Common myeloid progenitor, CD34-positive (primary cell): ENCODE data around the gene KDM5A.
A peak's percentile ranks its signal among the peaks of the same experiment; 100 is the strongest.
"Not testable (repeated sequence)": the region's sequence is repeated elsewhere in the genome, so short reads cannot be mapped to it uniquely, and the experiment has no call there.

Experiments used
- CTCF ChIA-PET: fragments of 350-600 bp; sonication (Branson Sonifier 250); formaldehyde crosslinking; loops from one replicate; lab custom pipeline; 2021; ENCODE audit warnings: antibody characterized with exemption; lab: Charles Lee
- POLR2A ChIA-PET: fragments of 350-600 bp; sonication (Branson Sonifier 250); formaldehyde crosslinking; loops from one replicate; lab custom pipeline; 2021; ENCODE audit warnings: antibody characterized with exemption; lab: Charles Lee
- DNase-seq, 3 donors: peaks; one replicate each; pipeline versions ENCODE4 v3.0.0 to v3.0.0-alpha.2; 2013
- H3K27ac ChIP-seq, 2 experiments: 1 replicate in 1 of 2; 2 replicates in 1 of 2; pipeline ENCODE4 v1.7.0; 2013; ENCODE audit warnings: inconsistent platforms in 2 of 2, low read length in 2 of 2, mild to moderate bottlenecking in 2 of 2, low read depth in 1 of 2, moderate library complexity in 1 of 2; ENCODE audit not compliant: severe bottlenecking in 2 of 2, insufficient read depth in 1 of 2, poor library complexity in 1 of 2
- H3K27me3 ChIP-seq, 5 experiments: replicated peaks in 2 of 5; 1 replicate in 3 of 5; 2 replicates in 2 of 5; pipeline versions ENCODE4 v1.6.1 to v1.7.0; 2013; ENCODE audit warnings: low read length in 4 of 5, mild to moderate bottlenecking in 2 of 5, moderate library complexity in 2 of 5, inconsistent platforms in 1 of 5; ENCODE audit not compliant: insufficient read depth in 5 of 5, control insufficient read depth in 4 of 5
- H3K36me3 ChIP-seq, 4 experiments: 1 replicate in 2 of 4; 2 replicates in 2 of 4; pipeline versions ENCODE4 v1.6.1 to v1.7.0; 2013; ENCODE audit warnings: low read length in 3 of 4, control low read depth in 1 of 4, mild to moderate bottlenecking in 1 of 4; ENCODE audit not compliant: control insufficient read depth in 4 of 4, insufficient read depth in 4 of 4
- H3K4me1 ChIP-seq, 4 experiments: 1 replicate in 3 of 4; 2 replicates in 1 of 4; pipeline versions ENCODE4 v1.6.1 to v1.7.1; 2013; ENCODE audit warnings: low read length in 3 of 4, mild to moderate bottlenecking in 3 of 4, control low read depth in 1 of 4, inconsistent platforms in 1 of 4, moderate library complexity in 1 of 4; ENCODE audit not compliant: control insufficient read depth in 4 of 4, insufficient read depth in 4 of 4; ENCODE audit errors: control extremely low read depth in 1 of 4
- H3K4me3 ChIP-seq, 7 experiments: 1 replicate in 4 of 7; 2 replicates in 3 of 7; pipeline versions ENCODE4 v1.5.1 to v1.7.0; 2013; ENCODE audit warnings: mild to moderate bottlenecking in 7 of 7, low read length in 6 of 7, moderate library complexity in 6 of 7, inconsistent platforms in 2 of 7, low read depth in 2 of 7, control low read depth in 1 of 7; ENCODE audit not compliant: insufficient read depth in 4 of 7, control insufficient read depth in 1 of 7; ENCODE audit errors: extremely low read depth in 1 of 7
- H3K9me3 ChIP-seq, 5 experiments: 1 replicate in 4 of 5; 2 replicates in 1 of 5; pipeline versions ENCODE4 v1.6.1 to v1.7.1; 2013; ENCODE audit warnings: low read length in 4 of 5, mild to moderate bottlenecking in 2 of 5, inconsistent platforms in 1 of 5, low read depth in 1 of 5, moderate library complexity in 1 of 5; ENCODE audit not compliant: control insufficient read depth in 4 of 5, insufficient read depth in 2 of 5; ENCODE audit errors: control extremely low read depth in 1 of 5
- WGBS: methylation state at CpG from one replicate; pipeline ENCODE4 v1.1.5; 2013; ENCODE audit not compliant: insufficient coverage; 5-methylcytosine and 5-hydroxymethylcytosine counted together

The KDM5A gene

DNA sequence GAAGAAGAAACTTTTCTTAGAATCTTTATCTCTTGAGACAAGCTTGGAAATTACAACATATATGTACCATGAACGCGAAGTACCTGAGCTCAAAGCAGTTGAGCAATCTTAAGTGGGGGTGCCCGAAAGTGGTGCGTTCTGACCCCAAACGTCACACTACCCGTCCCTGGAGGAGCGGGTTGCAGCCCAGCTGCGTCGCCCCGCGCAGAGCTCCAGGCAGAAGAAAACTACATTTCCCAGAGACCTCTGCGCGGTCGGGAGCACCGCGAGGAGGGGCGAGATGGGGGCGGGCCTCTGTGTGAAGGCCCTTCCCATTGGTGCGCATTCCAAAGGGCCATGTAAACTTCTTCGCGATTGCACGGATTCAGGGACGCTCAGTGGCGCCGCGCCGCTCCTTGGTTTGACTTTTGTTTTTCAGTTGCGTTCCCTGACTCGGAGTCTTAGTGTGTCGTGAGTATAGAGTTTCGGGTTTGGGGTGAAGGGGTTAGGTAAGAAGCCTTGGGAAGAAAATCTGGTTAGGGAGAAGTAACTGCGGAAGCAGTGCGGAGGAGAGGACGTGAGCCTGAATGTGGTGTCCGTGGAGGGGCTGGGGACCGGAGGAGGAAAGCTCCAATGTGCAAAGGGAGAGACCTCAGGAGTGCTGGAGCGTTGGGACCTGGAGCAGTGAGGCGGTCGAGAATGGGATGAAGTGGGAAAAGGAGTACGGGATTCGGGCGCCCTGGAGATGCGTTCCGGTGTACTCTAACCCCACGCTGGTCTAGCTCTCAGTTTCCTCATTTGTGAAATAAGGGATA, 12.3 kb upstream of the KDM5A start, which contains the start of gene CCDC77:
Gene CCDC77, plus strand, starts transcription at position 410 of the 794 bp plus-strand sequence. CDS start 7,740 bp downstream, outside the sequence.
- H3K4me3 ChIP-seq = peak within 1 kb of the TSS; percentile 81 to 100 (median 94)
- POLR2A ChIA-PET = interaction anchor here (0.7 to 2.1 kb wide), 5 partner anchors 9 to 12 kb away, joined by 3 to 9 read pairs (median 4); partner anchors contain the start of gene KDM5A
- peak; percentile 92 to 96 (median 96) for DNase-seq

DNA sequence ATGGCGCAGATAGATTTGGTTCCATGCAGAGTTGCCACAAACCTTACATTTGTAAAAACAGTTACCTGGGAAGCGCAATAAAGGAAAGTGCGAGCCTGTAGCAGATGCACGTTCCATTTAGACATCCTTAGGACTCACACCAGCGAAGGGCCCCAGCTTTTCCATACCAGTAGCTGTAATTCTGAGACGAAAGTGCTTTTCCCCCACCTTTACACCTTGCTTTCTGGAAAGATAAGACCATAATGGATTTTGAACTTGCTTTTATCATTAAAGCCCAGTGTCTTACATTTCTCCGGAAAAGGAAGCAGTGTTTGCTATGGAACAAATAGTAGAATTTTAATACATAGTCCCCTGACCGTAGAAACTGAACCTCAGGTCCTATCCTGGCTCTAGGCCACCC, 11.7 kb upstream of the KDM5A start:
- Histone ChIP-seq H3K4me3 (peak overlapping the region; percentile 81 to 100 (median 94)), H3K27ac (peak overlapping the region in 1 of 2 experiments; percentile 64), H3K9me3 (no peaks in the 10 kb centered on the region), H3K36me3 (peaks cover 0 to 2% (median 0%) of the 10 kb centered on the region in 4 experiments), H3K4me1 (peaks cover 4 to 14% (median 10%) of the 10 kb centered on the region in 4 experiments), H3K27me3 (no peaks in the 10 kb centered on the region)
- ChIA-PET CTCF (interaction anchor here (0.7 to 3.0 kb wide), 7 partner anchors 8 to 147 kb away, joined by 3 to 12 read pairs (median 4); partner anchors contain the start of gene KDM5A), POLR2A (interaction anchor here (1.0 to 2.1 kb wide), 4 partner anchors 9 to 12 kb away, joined by 4 to 9 read pairs (median 4); partner anchors contain the start of gene KDM5A)
- no peak for DNase-seq
- WGBS = 77% methylated on average over 8 of the region's 8 CpGs

More for the DNA sequence above, 12.3 kb upstream of the KDM5A start, which contains the start of gene CCDC77:
- no peaks in the 10 kb centered on the region for H3K27me3 ChIP-seq
- peaks cover 0 to 7% (median 0%) of the 10 kb centered on the region in 4 experiments for H3K36me3 ChIP-seq
- no peaks in the 10 kb centered on the region for H3K9me3 ChIP-seq
- CTCF ChIA-PET = interaction anchor here (0.7 to 3.0 kb wide), 7 partner anchors 8 to 146 kb away, joined by 3 to 12 read pairs (median 4); partner anchors contain the start of gene KDM5A
- peak within 1 kb of the TSS; percentile 55 to 76 for H3K27ac ChIP-seq
- H3K4me1 ChIP-seq = peaks cover 4 to 14% (median 10%) of the 10 kb centered on the region in 4 experiments
- 0% methylated on average over 39 of the region's 45 CpGs for WGBS

DNA sequence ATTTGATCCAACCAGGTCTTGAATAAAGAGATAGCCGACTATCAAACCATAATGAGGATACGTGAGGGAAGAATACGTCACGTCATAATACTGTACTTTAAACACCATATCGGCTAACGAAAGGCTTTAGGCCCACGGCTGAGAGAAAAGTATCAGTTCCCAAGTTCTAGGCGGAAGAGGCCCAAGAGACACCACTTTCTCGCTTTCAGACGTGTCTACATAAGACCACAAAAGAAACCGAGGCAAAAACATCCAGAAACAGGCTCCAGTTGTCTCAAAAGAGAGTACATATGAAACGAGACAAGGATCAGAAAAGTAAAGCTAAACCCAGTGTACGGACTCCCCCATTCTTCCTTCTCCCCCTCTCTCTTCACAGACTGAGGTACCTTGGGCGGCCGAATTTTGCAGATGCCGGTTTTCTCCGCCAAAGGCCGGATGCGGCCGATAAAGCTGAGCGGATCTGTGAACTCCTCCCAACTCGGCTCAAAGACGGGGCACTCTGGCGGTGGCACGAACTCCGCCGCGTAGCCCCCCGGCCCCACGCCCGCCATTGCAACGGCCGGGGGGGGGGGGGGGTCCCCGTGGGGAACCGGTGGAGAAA, 479 bp downstream of the KDM5A start:
- Histone ChIP-seq H3K27ac (peak overlapping the region; percentile 97 to 98), H3K9me3 (no peaks in the 10 kb centered on the region), H3K27me3 (no peaks in the 10 kb centered on the region), H3K4me3 (peak overlapping the region; percentile 72 to 100 (median 96)), H3K4me1 (peaks cover 21 to 32% (median 25%) of the 10 kb centered on the region in 4 experiments), H3K36me3 (peaks cover 7 to 13% (median 11%) of the 10 kb centered on the region in 4 experiments)
- peak in 1 of 3 donors; percentile 16 for DNase-seq
- ChIA-PET POLR2A (interaction anchor here (0.7 to 2.1 kb wide), 3 partner anchors 9 to 28 kb away, joined by 3 to 9 read pairs (median 6); partner anchors contain the start of gene CCDC77), CTCF (interaction anchor here (1.1 to 2.4 kb wide), 3 partner anchors 11 to 13 kb away, joined by 3 to 12 read pairs (median 4); partner anchors contain the start of gene CCDC77)
- 0% methylated on average over 19 of the region's 35 CpGs for WGBS

DNA sequence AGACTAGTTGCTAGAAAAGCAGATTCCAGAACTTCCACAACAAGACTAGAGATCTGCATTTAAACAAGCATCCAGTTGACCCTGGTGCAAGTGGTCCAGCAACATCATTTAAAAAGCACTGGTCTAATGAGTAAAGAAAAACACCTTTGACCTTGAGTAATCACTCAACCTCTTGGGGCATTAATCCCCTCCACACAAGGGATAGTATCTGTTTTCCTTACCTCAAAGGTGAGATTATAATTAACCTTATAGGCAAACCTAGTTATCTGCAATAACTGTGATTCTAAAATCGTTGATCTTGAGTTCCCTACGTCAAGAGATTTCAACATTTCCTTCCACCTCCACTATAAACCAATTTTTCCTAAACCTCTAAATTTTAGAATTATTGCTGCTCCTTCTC, 1.1 kb downstream of the KDM5A start:
- DNase-seq = no peak
- POLR2A ChIA-PET = interaction anchor here (1.4 kb wide), 1 partner anchor 8 kb away, joined by 6 read pairs; no protein-coding TSS in a partner anchor
- no peaks in the 10 kb centered on the region for H3K9me3 ChIP-seq
- no peaks in the 10 kb centered on the region for H3K27me3 ChIP-seq
- 0% methylated on average over 2 of the region's 2 CpGs for WGBS
- H3K4me1 ChIP-seq = peaks cover 21 to 32% (median 25%) of the 10 kb centered on the region in 4 experiments
- CTCF ChIA-PET = interaction anchor here (1.6 kb wide), 1 partner anchor 13 kb away, joined by 4 read pairs; the partner anchor contains the start of gene CCDC77
- peak overlapping the region in 6 of 7 experiments; percentile 88 to 100 (median 97) for H3K4me3 ChIP-seq
- H3K36me3 ChIP-seq = peaks cover 10 to 18% (median 16%) of the 10 kb centered on the region in 4 experiments
- peak overlapping the region; percentile 97 to 98 for H3K27ac ChIP-seq

DNA sequence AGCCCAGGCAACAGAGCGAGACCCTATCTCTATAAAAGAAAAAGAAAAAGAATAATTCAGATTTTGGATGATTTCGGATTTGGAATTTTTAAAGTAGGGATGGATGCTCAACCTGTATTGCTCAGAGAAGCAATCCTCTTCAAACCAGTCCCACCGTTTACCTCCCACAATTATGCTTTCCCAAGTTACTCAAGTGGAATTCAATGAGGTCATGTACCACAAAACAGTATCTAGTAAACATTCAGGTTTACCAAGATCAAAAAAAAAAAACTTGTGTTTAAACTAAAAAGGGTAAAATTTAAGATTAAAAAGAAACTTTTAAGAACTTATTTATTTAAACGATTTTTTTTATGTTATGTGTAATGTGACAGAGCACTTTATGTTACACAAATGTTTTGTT, 2.5 kb downstream of the KDM5A start:
- WGBS = 100% methylated on average over 1 of the region's 4 CpGs
- CTCF ChIA-PET = interaction anchor here (1.6 kb wide), 1 partner anchor 14 kb away, joined by 4 read pairs; the partner anchor contains the start of gene CCDC77

DNA sequence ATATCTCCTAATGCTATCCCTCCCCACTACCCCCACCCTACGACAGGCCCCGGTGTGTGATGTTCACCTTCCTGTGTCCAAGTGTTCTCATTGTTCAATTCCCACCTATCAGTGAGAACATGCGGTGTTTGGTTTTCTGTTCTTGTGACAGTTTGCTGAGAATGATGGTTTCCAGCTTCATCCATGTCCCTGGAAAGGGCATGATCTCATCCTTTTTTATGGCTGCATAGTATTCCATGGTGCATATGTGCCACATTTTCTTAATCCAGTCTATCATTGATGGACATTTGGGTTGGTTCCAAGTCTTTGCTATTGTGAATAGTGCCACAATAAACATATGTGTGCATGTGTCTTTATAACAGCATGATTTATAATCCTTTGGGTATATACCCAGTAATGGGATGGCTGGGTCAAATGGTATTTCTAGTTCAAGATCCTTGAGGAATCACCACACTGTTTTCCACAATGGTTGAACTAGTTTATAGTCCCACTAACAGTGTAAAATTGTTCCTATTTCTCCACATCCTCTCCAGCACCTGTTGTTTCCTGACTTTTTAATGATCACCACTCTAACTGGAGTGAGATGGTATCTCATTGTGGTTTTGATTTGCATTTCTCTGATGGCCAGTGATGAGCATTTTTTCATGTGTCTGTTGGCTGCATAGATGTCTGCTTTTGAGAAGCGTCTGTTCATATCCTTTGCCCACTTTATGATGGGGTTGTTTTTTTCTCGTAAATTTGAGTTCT, 18.2 kb downstream of the KDM5A start:
- H3K9me3 ChIP-seq, H3K4me3 ChIP-seq, H3K4me1 ChIP-seq, POLR2A ChIA-PET, DNase-seq, CTCF ChIA-PET, H3K27ac ChIP-seq, H3K27me3 ChIP-seq: not testable (repeated sequence)
- WGBS = 100% methylated on average over 2 of the region's 5 CpGs
- H3K36me3 ChIP-seq = peaks cover 10 to 45% (median 29%) of the 10 kb centered on the region in 4 experiments

More for the DNA sequence above, 2.5 kb downstream of the KDM5A start:
- Histone ChIP-seq H3K36me3 (peaks cover 10 to 30% (median 24%) of the 10 kb centered on the region in 4 experiments), H3K4me1 (peaks cover 21 to 32% (median 25%) of the 10 kb centered on the region in 4 experiments), H3K27me3 (no peaks in the 10 kb centered on the region), H3K4me3 (peak overlapping the region in 4 of 7 experiments; percentile 39 to 91 (median 64)), H3K27ac (peak overlapping the region in 1 of 2 experiments; percentile 98), H3K9me3 (no peaks in the 10 kb centered on the region)
- POLR2A ChIA-PET = no interaction called here
- no peak for DNase-seq
